H1 (cell line): ENCODE measurements around the gene SLC7A10. TPM values are rescaled to one million over a fixed set of nuclear protein-coding genes. Genes with fewer than 3 reads are reported as not detected.

Experiments
- BACH1 ChIP-seq: IDR thresholded peaks from 2 replicates; pipeline ENCODE4 v1.6.1; 2012; ENCODE audit warnings: low read length, improper control_type of control experiment
- CTCF ChIP-seq, 3 experiments: IDR thresholded peaks; 1 replicate in 2 of 3; 2 replicates in 1 of 3; pipeline versions ENCODE4 v1.5.1 to v1.6.1; 2011; ENCODE audit warnings: low read length in 3 of 3, mild to moderate bottlenecking in 3 of 3, inconsistent platforms in 2 of 3, low read depth in 1 of 3, moderate library complexity in 1 of 3; ENCODE audit not compliant: insufficient read depth in 1 of 3; ENCODE audit errors: control extremely low read depth in 1 of 3
- EGR1 ChIP-seq: IDR thresholded peaks from 2 replicates; pipeline ENCODE4 v1.6.1; 2011; ENCODE audit warnings: low read depth, low read length, borderline replicate concordance
- HDAC2 ChIP-seq, 2 experiments: fragments of 300-600 bp in 1 of 2; sonication (generic) in 1 of 2; IDR thresholded peaks; 2 replicates each; pipeline ENCODE4 v1.6.1; 2011 to 2012; ENCODE audit warnings: low read depth in 2 of 2, low read length in 2 of 2, mild to moderate bottlenecking in 2 of 2, moderate library complexity in 2 of 2, borderline replicate concordance in 1 of 2, inconsistent platforms in 1 of 2
- POLR2A ChIP-seq, 2 experiments: IDR thresholded peaks; 1 replicate in 1 of 2; 2 replicates in 1 of 2; pipeline ENCODE4 v1.6.1; 2011; ENCODE audit warnings: low read depth in 2 of 2, low read length in 2 of 2, mild to moderate bottlenecking in 2 of 2; ENCODE audit errors: control extremely low read depth in 1 of 2
- SAP30 ChIP-seq: fragments of 300-600 bp; sonication (generic); IDR thresholded peaks from 2 replicates; pipeline ENCODE4 v1.7.1; 2012; ENCODE audit warnings: low read length, moderate library complexity, mild to moderate bottlenecking, inconsistent platforms; ENCODE audit not compliant: insufficient read depth, insufficient replicate concordance
- SIN3A ChIP-seq, 2 experiments: IDR thresholded peaks in 1 of 2; conservative IDR thresholded peaks in 1 of 2; 2 replicates each; pipeline ENCODE4 v1.6.1; 2011 to 2012; ENCODE audit warnings: low read length in 2 of 2, improper control_type of control experiment in 1 of 2, low read depth in 1 of 2, mild to moderate bottlenecking in 1 of 2
- SP4 ChIP-seq: IDR thresholded peaks from 2 replicates; pipeline ENCODE4 v1.6.1; 2012; ENCODE audit warnings: low read length, inconsistent platforms
- polyA plus RNA-seq, 7 experiments: library from polyadenylated mRNA; depleted of rRNA in 3 of 7; stranded (reverse) in 5 of 7; unstranded in 2 of 7; fragments of >200 nt in 5 of 7; fragments of 200-250 nt in 2 of 7; gene quantifications; 1 replicate in 5 of 7; 2 replicates in 1 of 7; 4 replicates in 1 of 7; pipeline versions ENCODE4 v1.2.1 to v1.2.3, GENCODE V29; 2011 to 2013; ENCODE audit warnings: missing spikeins in 2 of 7, mixed read lengths in 2 of 7
- total RNA-seq: library from RNA; stranded (reverse); fragmentation: NEBNext Ultra II Directional; extraction: Animal tissue kit (Norgen Biotek cat#: 25700); gene quantifications from 2 replicates; pipeline ENCODE4 v1.2.1, GENCODE V29; 2021
- TF ChIP-seq, protein P1 (sequence below): IDR thresholded peaks from 2 replicates; pipeline ENCODE4 v1.6.1; 2011; ENCODE audit warnings: low read depth, mild to moderate bottlenecking, low read length; ENCODE audit not compliant: insufficient read depth

Gene SLC7A10
- total and polyA plus RNA-seq, 2 of the 8 experiments (the other 6 are each of a cell fraction or from before 2014, with no cell fraction given): 3.7 to 7.1 TPM

- TF ChIP-seq CTCF (IDR thresholded peaks at IDR 0.05; ENCODE audit: control extremely low read depth in 1 of 3, insufficient read depth in 1 of 3, low read depth in 1 of 3, low read length in 3 of 3) (no peak), HDAC2 (IDR thresholded peaks at IDR 0.05; ENCODE audit: borderline replicate concordance in 1 of 2, low read depth in 2 of 2, low read length in 2 of 2) (no peak), EGR1 (no peak), SAP30 (no peak), SP4 (no peak), SIN3A (conservative IDR thresholded peaks at IDR 0.05 in 1 of 2, IDR thresholded peaks at IDR 0.05 in 1 of 2; ENCODE audit: low read depth in 1 of 2, low read length in 2 of 2) (no peak), POLR2A (IDR thresholded peaks at IDR 0.05; ENCODE audit: control extremely low read depth in 1 of 2, low read depth in 2 of 2, low read length in 2 of 2) (no peak), BACH1 (no peak)
- TF ChIP-seq, protein P1, sequence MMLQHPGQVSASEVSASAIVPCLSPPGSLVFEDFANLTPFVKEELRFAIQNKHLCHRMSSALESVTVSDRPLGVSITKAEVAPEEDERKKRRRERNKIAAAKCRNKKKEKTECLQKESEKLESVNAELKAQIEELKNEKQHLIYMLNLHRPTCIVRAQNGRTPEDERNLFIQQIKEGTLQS: no peak
Measured at GRCh38 chr19:33186431-33187182, 39.0 kb downstream of the SLC7A10 start (continued).
